Lower leg skin (tissue), 3 donors: ENCODE data around the gene HNRNPAB.

ENCODE experiments used
- CTCF ChIP-seq, 3 donors: fragments of 450-650 bp; IDR thresholded peaks; one replicate each; pipeline ENCODE4 v1.5.1; 2016; ENCODE audit warnings: antibody characterized with exemption in 3 of 3, mild to moderate bottlenecking in 3 of 3, moderate library complexity in 2 of 3
- POLR2A ChIP-seq, 2 donors: fragments of 450-650 bp; IDR thresholded peaks; one replicate each; pipeline ENCODE4 v1.6.1; 2016 to 2017; ENCODE audit warnings: antibody characterized with exemption in 2 of 2, mild to moderate bottlenecking in 1 of 2, moderate library complexity in 1 of 2

- TF ChIP-seq CTCF (IDR thresholded peaks at IDR 0.05), result no peak
- TF ChIP-seq POLR2A (IDR thresholded peaks at IDR 0.05), result no peak
These were observed 27.3 kb downstream of the HNRNPAB start for GRCh38 chr5:178231539-178232123.
